H1 (cell line): Measurements from ENCODE around the gene CHMP1B. TPM values are rescaled to one million over a fixed set of nuclear protein-coding genes. Genes with fewer than 3 reads are reported as not detected.

ENCODE experiments used
- CTCF ChIA-PET: fragments of 300-600 bp; sonication (Branson Sonifier 250); formaldehyde crosslinking; loops from one replicate; lab custom pipeline; 2021; ENCODE audit not compliant: partially characterized antibody; lab: Charles Lee
- POLR2A ChIA-PET: fragments of 300-600 bp; sonication (Branson Sonifier 250); formaldehyde crosslinking; loops from one replicate; lab custom pipeline; 2021; ENCODE audit warnings: inconsistent platforms; ENCODE audit not compliant: partially characterized antibody; lab: Charles Lee
- DNase-seq, 2 experiments: peaks; one replicate each; pipeline versions ENCODE4 v3.0.0 to v3.0.0-alpha.2; 2010 to 2022; ENCODE audit warnings: low spot score in 2 of 2, low read depth in 1 of 2, mixed read lengths in 1 of 2
- FAIRE-seq: peaks from 2 replicates; lab custom pipeline; 2011; peaks lifted over from hg19 to GRCh38; lab: Jason Lieb, UNC
- H2AFZ ChIP-seq: 2 replicates; pipeline ENCODE4 v1.8.1; 2012; ENCODE audit warnings: low read length, inconsistent platforms
- H2AK5ac ChIP-seq: 2 replicates; pipeline ENCODE4 v1.6.1; 2013; ENCODE audit warnings: low read depth, low read length
- H2BK120ac ChIP-seq: replicated peaks from 2 replicates; pipeline ENCODE3; 2013; ENCODE audit warnings: low read depth, low read length, inconsistent platforms
- H2BK12ac ChIP-seq: 2 replicates; pipeline ENCODE4 v1.6.1; 2013; ENCODE audit warnings: low read depth, low read length
- H2BK15ac ChIP-seq: 2 replicates; pipeline ENCODE4 v1.6.1; 2013; ENCODE audit warnings: low read length
- H2BK20ac ChIP-seq: 2 replicates; pipeline ENCODE4 v1.6.1; 2013; ENCODE audit warnings: low read length
- H2BK5ac ChIP-seq: 2 replicates; pipeline ENCODE4 v1.6.1; 2013; ENCODE audit warnings: low read depth, low read length
- H3K14ac ChIP-seq: 2 replicates; pipeline ENCODE4 v1.6.1; 2013; ENCODE audit warnings: inconsistent platforms; ENCODE audit not compliant: insufficient read length
- H3K18ac ChIP-seq: 2 replicates; pipeline ENCODE4 v1.6.1; 2013; ENCODE audit warnings: low read length; ENCODE audit errors: extremely low read depth
- H3K23ac ChIP-seq: 2 replicates; pipeline ENCODE4 v1.6.1; 2013; ENCODE audit warnings: inconsistent platforms; ENCODE audit not compliant: insufficient read length
- H3K23me2 ChIP-seq: 2 replicates; pipeline ENCODE4 v1.6.1; 2013; ENCODE audit warnings: low read depth, low read length
- H3K27ac ChIP-seq: 2 replicates; pipeline ENCODE4 v1.6.1; 2011; ENCODE audit warnings: low read depth, low read length, inconsistent platforms
- H3K27me3 ChIP-seq, 4 experiments: replicated peaks in 1 of 4; 1 replicate in 1 of 4; 2 replicates in 3 of 4; pipeline versions ENCODE4 v1.6.1 to v1.8.1; 2011 to 2013; ENCODE audit warnings: low read length in 3 of 4, mild to moderate bottlenecking in 3 of 4, inconsistent platforms in 2 of 4, mixed read lengths in 2 of 4, moderate library complexity in 1 of 4; ENCODE audit not compliant: control insufficient read depth in 3 of 4, insufficient read depth in 3 of 4; ENCODE audit errors: extremely low read depth in 1 of 4
- H3K36me3 ChIP-seq, 4 experiments: 2 replicates each; pipeline versions ENCODE4 v1.6.1 to v1.8.1; 2011 to 2013; ENCODE audit warnings: mild to moderate bottlenecking in 4 of 4, low read length in 3 of 4, moderate library complexity in 2 of 4, control low read depth in 1 of 4, inconsistent platforms in 1 of 4; ENCODE audit not compliant: insufficient read depth in 4 of 4, control insufficient read depth in 2 of 4
- H3K4ac ChIP-seq: replicated peaks from 2 replicates; pipeline ENCODE3; 2013; ENCODE audit warnings: low read length, low read depth, mixed read lengths, inconsistent platforms; ENCODE audit not compliant: insufficient read length
- H3K4me1 ChIP-seq, 4 experiments: replicated peaks in 1 of 4; 1 replicate in 1 of 4; 2 replicates in 3 of 4; pipeline versions ENCODE4 v1.6.1 to v1.8.1; 2011 to 2013; ENCODE audit warnings: low read length in 3 of 4, inconsistent platforms in 2 of 4, mixed read lengths in 1 of 4; ENCODE audit not compliant: insufficient read depth in 4 of 4, control insufficient read depth in 3 of 4
- H3K4me2 ChIP-seq, 2 experiments: 2 replicates each; pipeline versions ENCODE4 v1.6.1 to v1.8.1; 2011 to 2013; ENCODE audit warnings: low read depth in 2 of 2, low read length in 2 of 2, control low read depth in 1 of 2, inconsistent platforms in 1 of 2, mild to moderate bottlenecking in 1 of 2; ENCODE audit not compliant: insufficient read depth in 1 of 2
- H3K4me3 ChIP-seq, 4 experiments: fragments of 200-600, 300-600 bp in 1 of 4; sonication (generic), shearing (Covaris generic), sonication (Bioruptor Twin) in 1 of 4; 2 replicates each; pipeline versions ENCODE4 v1.5.1 to v1.8.1; 2011 to 2016; ENCODE audit warnings: low read length in 4 of 4, low read depth in 3 of 4, control low read depth in 2 of 4, inconsistent platforms in 2 of 4, mild to moderate bottlenecking in 2 of 4, mixed read lengths in 1 of 4, moderate library complexity in 1 of 4; ENCODE audit not compliant: insufficient read depth in 2 of 4; ENCODE audit errors: extremely low read depth in 1 of 4
- H3K56ac ChIP-seq: replicated peaks from 2 replicates; pipeline ENCODE3; 2013; ENCODE audit warnings: low read depth, mild to moderate bottlenecking, mixed read lengths, low read length, inconsistent platforms; ENCODE audit not compliant: insufficient read length
- H3K79me1 ChIP-seq: 2 replicates; pipeline ENCODE4 v1.6.1; 2013; ENCODE audit warnings: low read depth, low read length, control low read depth
- H3K79me2 ChIP-seq, 2 experiments: 2 replicates each; pipeline versions ENCODE4 v1.6.1 to v1.8.1; 2012 to 2013; ENCODE audit warnings: low read length in 2 of 2, mild to moderate bottlenecking in 2 of 2, inconsistent platforms in 1 of 2; ENCODE audit not compliant: insufficient read depth in 2 of 2, control insufficient read depth in 1 of 2
- H3K9ac ChIP-seq, 4 experiments: replicated peaks in 1 of 4; 1 replicate in 1 of 4; 2 replicates in 3 of 4; pipeline versions ENCODE4 v1.6.1 to v1.8.1; 2011 to 2013; ENCODE audit warnings: low read depth in 3 of 4, low read length in 3 of 4, control low read depth in 2 of 4, mild to moderate bottlenecking in 2 of 4, moderate library complexity in 2 of 4, inconsistent platforms in 1 of 4; ENCODE audit errors: extremely low read depth in 1 of 4
- H3K9me3 ChIP-seq, 2 experiments: 2 replicates each; pipeline versions ENCODE4 v1.6.1 to v1.8.1; 2012 to 2013; ENCODE audit warnings: mild to moderate bottlenecking in 2 of 2, moderate library complexity in 2 of 2, control low read depth in 1 of 2, inconsistent platforms in 1 of 2, low read depth in 1 of 2, low read length in 1 of 2, mixed read lengths in 1 of 2; ENCODE audit not compliant: insufficient read depth in 2 of 2
- H4K20me1 ChIP-seq, 2 experiments: replicated peaks in 1 of 2; 2 replicates each; pipeline versions ENCODE3 to v1.8.1; 2011 to 2013; ENCODE audit warnings: inconsistent platforms in 2 of 2, low read length in 2 of 2, mild to moderate bottlenecking in 1 of 2; ENCODE audit not compliant: insufficient read depth in 2 of 2, control insufficient read depth in 1 of 2
- H4K5ac ChIP-seq: 2 replicates; pipeline ENCODE4 v1.6.1; 2013; ENCODE audit warnings: low read length, low read depth, mixed read lengths, inconsistent platforms; ENCODE audit not compliant: insufficient read length
- H4K8ac ChIP-seq: 2 replicates; pipeline ENCODE4 v1.8.0; 2013; ENCODE audit warnings: mild to moderate bottlenecking, moderate library complexity, low read length, inconsistent platforms; ENCODE audit not compliant: insufficient read depth; ENCODE audit errors: extremely low read depth
- H4K91ac ChIP-seq: replicated peaks from 2 replicates; pipeline ENCODE3; 2013; ENCODE audit warnings: low read length, mixed read lengths, inconsistent platforms; ENCODE audit not compliant: insufficient read length
- ASH2L ChIP-seq: fragments of 200-600, 300-600 bp; sonication (generic); IDR thresholded peaks from one replicate; pipeline ENCODE4 v1.7.1; 2017; ENCODE audit warnings: low read length
- WGBS, 2 experiments: shearing (Covaris generic) in 1 of 2; methylation state at CpG; one replicate each; pipeline versions ENCODE4 v1.1.6 to v1.1.7; 2013 to 2015; ENCODE audit warnings: low lambda C conversion rate in 2 of 2, mixed read lengths in 2 of 2, inconsistent platforms in 1 of 2, low coverage in 1 of 2, missing lambda C conversion rate in 1 of 2; ENCODE audit not compliant: insufficient replicate concordance in 2 of 2, insufficient coverage in 1 of 2, insufficient read length in 1 of 2; ENCODE audit errors: extremely low coverage in 1 of 2, missing lambda C conversion rate in 1 of 2; 5-methylcytosine and 5-hydroxymethylcytosine counted together
- polyA plus RNA-seq, 7 experiments: library from polyadenylated mRNA; depleted of rRNA in 3 of 7; stranded (reverse) in 5 of 7; unstranded in 2 of 7; fragments of >200 nt in 5 of 7; fragments of 200-250 nt in 2 of 7; gene quantifications; 1 replicate in 5 of 7; 2 replicates in 1 of 7; 4 replicates in 1 of 7; pipeline versions ENCODE4 v1.2.1 to v1.2.3, GENCODE V29; 2011 to 2013; ENCODE audit warnings: missing spikeins in 2 of 7, mixed read lengths in 2 of 7
- total RNA-seq: library from RNA; stranded (reverse); fragmentation: NEBNext Ultra II Directional; extraction: Animal tissue kit (Norgen Biotek cat#: 25700); gene quantifications from 2 replicates; pipeline ENCODE4 v1.2.1, GENCODE V29; 2021
- TF ChIP-seq, protein P1 (sequence below): IDR thresholded peaks from 2 replicates; pipeline ENCODE4 v1.6.1; 2011; ENCODE audit warnings: low read depth, mild to moderate bottlenecking, low read length; ENCODE audit not compliant: insufficient read depth

Gene CHMP1B
- total and polyA plus RNA-seq, 2 of the 8 experiments (the other 6 are each of a cell fraction or from before 2014, with no cell fraction given), result 30.5 to 43.2 TPM

DNA sequence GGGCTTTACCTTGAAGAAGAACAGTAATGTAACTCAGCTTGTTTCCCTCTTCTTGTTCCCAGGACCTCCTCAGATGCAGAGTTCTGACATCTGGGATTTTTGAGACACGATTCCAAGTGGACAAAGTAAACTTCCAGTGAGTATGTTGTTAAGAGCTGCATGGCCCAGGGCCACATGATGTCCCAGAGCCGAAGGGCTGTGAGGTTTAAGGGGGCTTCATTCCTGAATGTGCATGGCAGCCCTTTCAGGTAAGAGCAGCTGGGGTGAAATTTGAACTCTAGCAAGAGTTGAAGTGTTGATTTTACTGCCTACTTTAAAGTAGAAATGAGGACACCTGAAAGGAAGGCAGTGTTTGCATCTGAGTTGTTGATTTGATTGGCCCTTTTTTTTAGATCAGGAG lies 13.3 kb downstream of the CHMP1B start:
- ChIA-PET CTCF (interaction anchor here (0.5 to 1.4 kb wide), 6 partner anchors 17 to 209 kb away, joined by 3 to 4 read pairs (median 3); no protein-coding TSS in a partner anchor), POLR2A (interaction anchor here (1.1 kb wide), 1 partner anchor 9 kb away, joined by 4 read pairs; no protein-coding TSS in a partner anchor)

More for the DNA sequence above, 13.3 kb downstream of the CHMP1B start:
- Histone ChIP-seq H2AFZ (no peak overlapping the region), H2AK5ac (no peak overlapping the region), H4K20me1 (no peaks in the 10 kb centered on the region), H3K27ac (no peak overlapping the region), H3K14ac (no peak overlapping the region), H3K4ac (no peak overlapping the region), H3K27me3 (no peaks in the 10 kb centered on the region), H3K4me2 (no peak overlapping the region), H4K91ac (no peak overlapping the region), H3K79me1 (no peaks in the 10 kb centered on the region), H4K5ac (no peak overlapping the region), H3K56ac (no peak overlapping the region), H4K8ac (no peak overlapping the region), H3K23me2 (peaks cover 3% of the 10 kb centered on the region; the same call in 1 of the 2 replicates), H2BK5ac (no peak overlapping the region), H3K9me3 (no peaks in the 10 kb centered on the region), H2BK20ac (no peak overlapping the region), H3K23ac (no peak overlapping the region), H2BK120ac (no peak overlapping the region), H3K36me3 (0 out of 8 replicates have a peak, but pooled peaks cover 0 to 2% (median 0%) of the 10 kb centered on the region in 4 experiments), H2BK15ac (no peak overlapping the region), H3K4me1 (peaks cover 0 to 3% (median 0%) of the 10 kb centered on the region in 4 experiments; a peak in 3 of 7 replicates), H3K79me2 (no peaks in the 10 kb centered on the region), H2BK12ac (no peak overlapping the region), H3K9ac (no peak overlapping the region), H3K18ac (no peak overlapping the region), H3K4me3 (no peak overlapping the region)
- 92% methylated on average over 2 of the region's 2 CpGs; no CpG with 5 or more reads in 1 of the 2 experiments for WGBS, 2 experiments
- TF ChIP-seq, protein P1, sequence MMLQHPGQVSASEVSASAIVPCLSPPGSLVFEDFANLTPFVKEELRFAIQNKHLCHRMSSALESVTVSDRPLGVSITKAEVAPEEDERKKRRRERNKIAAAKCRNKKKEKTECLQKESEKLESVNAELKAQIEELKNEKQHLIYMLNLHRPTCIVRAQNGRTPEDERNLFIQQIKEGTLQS, result no peak
- no peak for TF ChIP-seq ASH2L
- DNase-seq (no peak), FAIRE-seq (no peak)
